Suppressor macrophage treated with lipopolysaccharide for 1 hour (primary cell): ENCODE measurements around the gene PDGFRB.
A peak's percentile ranks its signal among the peaks of the same experiment; 100 is the strongest.

Experiments used
- DNase-seq, 3 donors: peaks; one replicate each; pipeline ENCODE4 v3.0.0-alpha.2; 2020 to 2022

Gene PDGFRB

GRCh38 chr5:150126921-150127265 is 28.8 kb downstream of the PDGFRB start:
- no peak for DNase-seq

GRCh38 chr5:150126199-150126920 is 29.3 kb downstream of the PDGFRB start:
- DNase-seq, result no peak

- no peak for DNase-seq
These were observed 30.3 kb downstream of the PDGFRB start for GRCh38 chr5:150125334-150125733.

DNA sequence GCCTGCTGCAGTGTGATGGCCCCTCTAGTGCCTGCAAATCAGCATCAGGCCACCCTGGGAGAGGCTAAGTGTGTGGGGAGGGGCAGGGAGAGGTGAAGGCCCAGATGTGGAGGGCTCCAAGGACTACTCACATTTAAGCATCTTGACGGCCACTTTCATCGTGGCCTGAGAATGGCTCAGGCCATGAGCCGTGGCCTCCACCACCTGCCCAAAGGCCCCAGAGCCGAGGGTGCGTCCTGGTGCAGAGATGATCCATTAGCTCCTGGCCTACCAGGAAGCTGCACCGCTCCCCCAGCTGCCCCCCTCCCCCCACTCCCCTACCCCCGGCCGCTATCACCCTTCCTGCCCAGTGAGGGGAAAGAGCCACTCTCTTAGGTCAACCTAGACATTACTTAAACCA is 31.0 kb downstream of the PDGFRB start:
- no peak for DNase-seq

DNA sequence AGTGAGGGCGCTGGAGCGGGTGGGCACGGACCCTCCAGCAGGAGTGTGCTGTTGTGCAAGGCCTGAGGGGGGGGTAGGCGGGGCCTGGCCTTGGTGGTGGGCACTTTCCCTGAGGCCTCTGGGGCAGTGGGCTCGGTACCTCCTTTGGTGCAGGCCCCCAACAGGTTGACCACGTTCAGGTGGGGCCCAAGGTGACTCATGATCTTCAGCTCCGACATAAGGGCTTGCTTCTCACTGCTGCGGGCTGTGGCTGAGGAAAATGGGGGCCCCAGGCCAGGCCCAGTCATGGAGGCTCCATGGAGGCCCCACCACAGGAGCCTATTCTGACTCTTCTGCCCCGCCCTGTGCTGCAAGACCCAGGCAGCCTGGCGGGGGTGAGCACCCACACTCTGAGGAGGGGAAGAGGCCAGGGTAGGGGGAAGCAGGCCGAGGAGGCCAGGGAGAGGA is 31.5 kb downstream of the PDGFRB start:
- peak; percentile 27 to 68 (median 28) for DNase-seq

- peak; percentile 80 to 97 (median 97) for DNase-seq
These were observed 32.1 kb downstream of the PDGFRB start for GRCh38 chr5:150123542-150123941.

DNA sequence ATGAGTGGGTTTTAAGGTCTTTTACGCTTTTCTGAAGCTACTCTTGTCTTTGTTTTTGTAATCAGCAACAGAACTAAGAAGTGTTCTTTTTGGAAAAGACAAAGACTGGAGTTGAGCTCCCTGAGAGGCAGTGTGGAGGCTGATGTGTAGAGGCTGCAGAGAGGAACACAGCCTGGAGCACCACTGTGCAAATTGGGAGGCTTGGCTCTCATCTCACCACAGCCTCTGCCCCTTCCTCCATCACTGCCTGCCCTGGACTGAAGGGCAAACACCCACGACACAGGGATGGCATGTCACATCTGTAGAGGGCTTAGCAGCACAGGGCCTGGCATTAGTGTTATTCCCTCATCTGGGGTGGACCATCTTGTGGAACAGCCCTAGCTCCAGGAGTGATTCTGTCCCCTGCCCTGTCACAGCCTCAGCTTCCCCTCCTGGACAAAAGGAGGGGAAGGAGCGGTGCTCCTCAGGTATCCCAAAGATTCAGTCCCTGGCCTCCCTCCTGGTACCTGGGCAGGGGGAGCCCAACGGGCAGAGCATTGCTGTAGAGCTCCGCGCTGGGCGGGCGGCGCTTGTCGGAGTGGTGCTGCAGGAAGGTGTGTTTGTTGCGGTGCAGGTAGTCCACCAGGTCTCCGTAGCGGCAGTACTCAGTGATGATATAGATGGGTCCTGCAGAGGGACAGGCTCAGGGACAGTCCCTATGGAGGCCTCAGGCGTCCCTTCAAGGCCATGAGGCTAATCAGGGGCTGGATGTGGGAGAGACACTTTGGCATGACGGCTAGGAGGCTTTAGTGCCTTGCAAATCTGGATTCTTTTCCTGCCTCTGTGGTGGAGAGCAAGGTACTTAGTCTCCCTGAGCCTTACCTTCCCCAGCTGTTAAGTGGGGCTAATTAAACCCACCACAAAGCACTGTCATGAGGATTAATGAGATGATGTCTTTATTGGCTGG is 32.8 kb downstream of the PDGFRB start:
- no peak for DNase-seq

DNA sequence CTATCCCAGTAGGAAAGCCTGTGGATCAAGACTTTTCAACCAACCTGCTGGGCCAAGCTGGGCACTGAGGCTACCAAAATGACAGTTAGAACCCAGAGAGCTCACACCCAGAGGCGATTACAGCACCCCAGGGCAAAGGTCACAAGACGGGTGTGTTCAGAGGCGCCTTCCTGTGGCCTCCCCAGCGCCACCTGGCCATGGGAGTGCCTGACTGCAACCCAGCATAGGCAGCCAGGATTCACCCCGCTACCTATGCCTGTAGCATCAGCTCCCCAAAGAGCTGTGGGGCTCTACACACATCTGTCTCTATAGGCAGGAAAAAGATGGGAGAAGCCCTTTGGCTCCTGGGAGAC is 33.5 kb downstream of the PDGFRB start:
- DNase-seq, result peak; percentile 57 to 76 (median 68)

- no peak for DNase-seq
These were observed 34.0 kb downstream of the PDGFRB start for GRCh38 chr5:150121448-150122157.

- DNase-seq, result no peak
These were observed 34.8 kb downstream of the PDGFRB start for GRCh38 chr5:150120617-150121447.

GRCh38 chr5:150120062-150120441 is 35.6 kb downstream of the PDGFRB start:
- DNase-seq, result no peak

DNA sequence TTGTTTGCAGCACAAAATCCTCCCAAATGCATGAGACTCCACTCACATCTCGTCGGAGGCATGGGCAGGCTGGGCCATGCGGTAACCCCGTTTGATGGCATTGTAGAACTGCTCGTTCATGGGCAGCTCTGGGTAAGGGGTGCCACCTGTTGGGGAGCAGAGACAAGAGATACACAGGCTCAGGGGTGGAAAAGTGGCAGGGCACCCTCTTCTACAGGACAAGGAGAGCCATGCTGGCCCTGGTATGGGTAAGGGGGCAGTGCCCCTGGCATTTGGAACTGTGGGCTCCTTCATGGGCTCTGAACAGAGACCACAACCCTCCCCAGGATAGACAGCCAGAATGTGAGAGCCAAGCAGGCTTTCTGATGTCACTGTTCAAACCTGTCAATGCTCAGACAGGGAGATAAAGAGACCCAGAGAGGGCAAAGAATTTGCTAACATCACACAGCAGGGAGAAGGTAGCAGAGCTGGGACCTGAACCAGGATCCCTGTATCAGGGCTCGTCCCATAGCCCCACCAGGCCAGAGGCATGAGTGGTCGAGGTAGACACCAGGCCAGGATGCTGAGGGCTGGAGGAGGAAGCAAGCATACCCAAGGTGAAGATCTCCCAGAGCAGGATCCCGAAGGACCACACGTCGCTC is 36.1 kb downstream of the PDGFRB start:
- peak; percentile 30 to 51 (median 44) for DNase-seq

DNA sequence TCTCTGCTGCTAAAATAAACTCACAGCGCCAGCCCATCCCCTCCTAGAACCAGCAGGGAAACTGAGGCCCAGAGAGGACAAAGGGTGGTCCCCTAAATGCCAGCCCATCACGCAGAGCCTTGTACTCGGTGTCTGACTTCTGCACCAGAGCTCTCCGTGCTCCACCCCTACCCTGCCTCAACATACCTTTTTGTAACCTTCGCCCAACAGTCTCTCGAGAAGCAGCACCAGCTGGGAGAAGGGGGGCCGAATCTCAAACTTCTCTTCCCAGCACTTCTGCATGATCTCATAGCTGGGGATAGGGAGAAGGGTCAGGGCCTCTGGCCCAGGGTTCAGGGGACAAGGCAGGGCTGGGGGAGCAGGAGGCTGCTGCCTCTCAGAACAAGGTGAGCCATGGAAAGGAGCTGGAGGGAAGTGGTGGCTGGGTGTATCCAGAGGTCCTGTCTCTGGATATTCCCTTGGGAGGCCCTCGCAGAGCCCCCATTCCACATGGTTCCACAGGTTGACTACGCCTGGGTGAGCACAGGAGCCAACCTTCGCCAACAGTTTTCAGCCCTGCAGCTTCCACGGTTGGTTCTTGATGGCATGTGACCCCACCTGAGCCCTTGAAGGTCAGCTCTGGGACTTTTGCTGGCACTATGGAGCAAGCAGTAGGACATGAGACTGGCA is 37.0 kb downstream of the PDGFRB start:
- DNase-seq, result no peak

GRCh38 chr5:150117945-150118560 is 37.6 kb downstream of the PDGFRB start:
- no peak for DNase-seq

DNA sequence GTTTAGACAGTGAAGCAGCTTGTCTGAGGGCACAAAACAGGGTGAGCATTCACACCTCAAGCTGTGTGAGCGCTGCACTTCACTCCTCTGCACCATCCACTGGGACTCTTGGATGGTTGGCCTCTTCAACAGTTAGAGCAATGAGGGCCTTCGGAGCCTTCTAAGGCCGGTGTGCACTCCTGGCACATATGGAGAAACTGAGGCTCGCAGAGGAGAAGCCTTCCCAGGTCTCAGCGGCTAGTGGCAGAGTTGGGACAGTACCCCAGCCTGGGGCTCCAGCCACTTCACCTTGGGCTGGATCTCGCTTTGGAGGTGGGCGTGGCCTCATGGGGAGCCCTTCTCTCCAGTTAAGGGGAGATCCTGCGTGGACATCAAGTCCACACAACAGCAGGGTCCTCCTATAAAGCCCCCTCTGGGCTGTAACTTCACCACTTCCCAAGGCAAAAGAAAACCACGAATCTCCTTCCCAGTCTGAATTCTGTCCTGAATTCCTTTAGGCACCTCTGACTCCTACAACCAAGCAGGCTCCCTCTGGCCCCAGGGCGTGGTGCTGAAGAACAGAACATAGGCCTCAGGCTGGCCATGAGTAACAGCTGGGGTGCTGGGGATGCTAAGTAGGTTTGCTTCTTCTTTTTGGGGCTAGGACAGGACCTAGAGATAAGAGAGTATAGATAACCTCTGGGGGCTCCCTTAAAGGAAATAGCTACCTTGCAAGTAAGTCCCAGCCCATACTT is 38.8 kb downstream of the PDGFRB start:
- DNase-seq, result peak in 1 of 3 donors; percentile 32

DNA sequence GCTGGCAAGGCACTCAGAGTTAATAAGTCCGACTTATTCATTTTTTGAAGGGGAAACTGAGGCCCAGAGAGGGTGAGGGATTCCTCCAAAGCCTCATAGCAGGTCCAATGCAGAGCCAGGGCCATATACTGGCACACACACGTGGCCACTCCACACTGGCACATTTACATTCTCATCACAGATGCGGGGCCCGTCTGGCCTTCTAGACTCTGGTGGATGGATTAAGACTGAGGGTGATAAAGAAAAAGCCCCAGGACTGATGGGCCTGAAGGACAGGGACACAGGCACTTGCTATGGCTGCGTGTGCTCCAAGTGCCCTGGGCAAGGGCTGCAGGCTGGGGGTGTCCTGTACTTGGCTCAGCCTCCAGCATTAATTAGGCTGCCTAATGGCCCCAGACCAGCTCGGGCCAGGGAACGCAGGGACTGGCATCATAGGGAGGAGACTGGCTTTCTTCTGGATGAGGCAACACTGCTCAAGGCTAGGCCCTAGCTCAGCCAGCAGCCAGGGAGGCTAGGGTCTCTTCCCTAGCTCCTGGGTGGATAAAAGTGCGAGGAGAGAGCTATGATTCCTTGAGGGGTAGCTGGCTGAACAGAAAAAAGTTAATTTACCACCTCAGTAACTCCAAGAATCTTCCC is 40.8 kb downstream of the PDGFRB start:
- no peak for DNase-seq

GRCh38 chr5:150114102-150114641 is 41.5 kb downstream of the PDGFRB start:
- no peak for DNase-seq

DNA sequence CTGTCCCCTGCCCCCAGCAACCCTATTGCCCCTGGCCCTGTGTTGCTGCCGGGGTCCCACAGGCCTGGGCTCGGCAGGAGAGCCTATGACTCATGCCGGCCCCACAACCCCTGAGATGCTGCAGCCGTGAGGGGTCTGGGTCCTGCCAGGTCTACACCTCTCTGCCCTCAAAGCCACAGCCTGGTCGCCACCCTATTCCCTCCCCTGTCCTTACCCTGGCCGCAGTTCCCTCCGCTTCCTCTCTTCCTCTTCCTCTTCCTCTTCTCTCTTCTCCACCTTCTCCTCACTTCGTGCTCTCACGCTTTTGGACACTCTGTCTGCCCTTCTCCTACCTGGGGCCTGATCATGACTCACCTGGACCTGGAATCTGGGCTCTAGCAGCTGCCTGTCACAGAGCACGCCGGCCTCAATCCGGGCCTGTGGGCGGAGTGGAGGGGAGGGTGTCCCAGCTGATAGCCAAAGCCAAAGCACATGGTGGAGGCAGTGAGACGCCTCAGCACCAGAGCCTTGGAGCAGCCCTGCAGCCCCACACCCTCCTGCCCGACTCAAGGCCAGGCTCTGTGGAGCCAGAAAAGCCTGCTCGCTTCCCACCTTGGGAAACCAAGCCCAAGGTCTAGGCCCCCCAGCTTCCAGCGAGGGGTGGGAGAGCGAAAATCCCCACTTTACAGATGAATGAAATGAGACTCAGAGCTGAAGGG is 42.4 kb downstream of the PDGFRB start:
- DNase-seq, result peak in 1 of 3 donors; percentile 31
